Effector CD8-positive, alpha-beta T cell (primary cell): ENCODE measurements around the gene HMG20A.

Experiments
- DNase-seq: peaks from one replicate; lab custom pipeline; 2025; lab: John Stamatoyannopoulos, UW

The HMG20A gene

DNA sequence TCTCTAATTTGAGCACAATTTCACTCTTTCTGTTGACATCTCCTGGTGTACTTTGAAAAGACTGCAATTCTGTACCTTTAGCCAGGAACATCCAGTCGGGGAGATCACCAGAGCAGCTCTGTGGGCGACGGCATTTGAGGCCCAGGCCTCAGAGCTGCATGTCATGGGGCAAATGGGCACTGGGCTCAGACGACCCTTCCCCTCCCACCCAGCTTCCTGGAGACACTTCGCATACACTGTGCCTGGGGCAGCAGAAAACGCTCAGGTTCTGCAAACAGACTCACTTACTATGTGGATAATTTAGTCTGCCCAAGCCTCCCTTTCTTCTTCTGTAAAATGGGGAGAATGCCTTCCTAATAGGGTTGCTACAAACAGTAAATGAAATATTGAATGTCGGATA is 96.9 kb downstream of the HMG20A start:
- no peak for DNase-seq

DNA sequence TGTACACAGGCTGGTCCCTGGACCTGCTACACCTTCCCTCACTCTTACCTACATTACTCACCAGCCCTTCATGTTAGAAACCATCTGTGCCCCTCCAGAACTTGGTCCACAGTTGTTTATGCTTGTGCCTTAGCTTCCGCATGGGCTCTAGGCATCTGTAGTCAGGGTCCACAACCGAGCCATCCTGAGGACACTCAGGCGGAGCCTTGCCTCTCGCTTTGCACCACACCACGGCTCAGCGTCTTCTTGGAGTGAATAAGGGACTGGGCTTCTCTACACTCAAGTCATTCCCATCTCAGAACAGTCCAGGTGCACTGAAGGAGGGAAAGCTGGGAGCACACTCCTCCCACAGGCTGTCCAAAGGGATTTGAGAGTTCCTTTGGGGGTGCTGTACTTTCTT is 97.8 kb downstream of the HMG20A start:
- no peak for DNase-seq

DNA sequence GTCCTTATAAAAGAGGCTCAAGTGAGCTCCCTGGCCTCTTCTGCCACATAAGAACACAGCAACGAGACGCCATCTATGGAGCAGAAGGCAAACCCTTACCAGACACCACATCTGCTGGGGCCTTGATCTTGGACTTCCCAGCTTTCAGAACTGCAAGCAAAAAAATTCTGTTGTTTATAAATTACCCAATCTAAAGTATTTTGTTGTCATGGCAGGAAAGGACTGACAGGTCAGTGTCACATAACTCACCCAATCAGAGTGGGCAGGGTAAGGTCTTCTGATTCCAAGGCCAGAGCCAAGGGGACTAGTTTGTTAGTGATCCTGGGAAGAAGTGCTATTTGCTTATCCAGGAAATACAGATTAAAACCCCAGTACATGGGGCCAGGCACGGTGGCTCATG is 98.9 kb downstream of the HMG20A start:
- DNase-seq, result no peak

DNA sequence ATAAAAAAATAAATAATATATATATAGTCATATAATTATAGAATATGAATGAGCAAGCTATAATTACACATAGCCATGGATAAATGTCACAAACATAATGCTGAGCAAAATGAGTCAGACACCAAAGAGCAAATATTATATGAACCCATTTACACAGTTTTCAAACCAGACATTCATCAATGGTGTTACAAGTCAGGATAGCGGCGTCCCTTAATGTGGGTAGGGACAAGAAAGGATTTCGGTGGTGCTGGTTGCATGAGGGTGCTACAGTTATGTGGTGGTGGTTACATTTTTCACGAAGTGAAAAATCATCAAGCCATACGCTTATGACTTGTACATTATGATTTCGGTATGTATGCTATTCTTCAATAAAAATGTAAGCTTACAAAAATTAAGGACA is 100.5 kb downstream of the HMG20A start:
- DNase-seq, result no peak

DNA sequence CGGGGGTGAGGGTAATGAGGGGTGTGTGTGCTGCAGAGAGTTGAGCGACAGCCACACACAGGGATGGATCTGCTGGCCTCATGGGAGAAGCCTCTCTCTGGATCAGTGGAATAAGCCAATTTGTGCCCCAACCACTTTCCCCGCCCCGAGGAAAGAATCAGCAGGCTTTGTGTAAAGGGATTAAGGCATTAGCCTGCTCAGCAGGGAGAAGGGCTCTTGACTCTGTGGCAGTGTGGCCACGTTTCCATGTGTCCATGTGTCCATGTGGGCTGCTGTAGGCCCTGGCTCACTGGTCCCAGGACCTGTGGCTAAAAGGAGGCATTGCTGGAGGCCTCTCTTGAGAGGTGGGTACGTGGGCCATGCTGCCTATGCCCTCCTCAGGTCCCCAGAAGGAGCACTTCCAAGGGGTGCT is 104.7 kb downstream of the HMG20A start:
- DNase-seq, result no peak

DNA sequence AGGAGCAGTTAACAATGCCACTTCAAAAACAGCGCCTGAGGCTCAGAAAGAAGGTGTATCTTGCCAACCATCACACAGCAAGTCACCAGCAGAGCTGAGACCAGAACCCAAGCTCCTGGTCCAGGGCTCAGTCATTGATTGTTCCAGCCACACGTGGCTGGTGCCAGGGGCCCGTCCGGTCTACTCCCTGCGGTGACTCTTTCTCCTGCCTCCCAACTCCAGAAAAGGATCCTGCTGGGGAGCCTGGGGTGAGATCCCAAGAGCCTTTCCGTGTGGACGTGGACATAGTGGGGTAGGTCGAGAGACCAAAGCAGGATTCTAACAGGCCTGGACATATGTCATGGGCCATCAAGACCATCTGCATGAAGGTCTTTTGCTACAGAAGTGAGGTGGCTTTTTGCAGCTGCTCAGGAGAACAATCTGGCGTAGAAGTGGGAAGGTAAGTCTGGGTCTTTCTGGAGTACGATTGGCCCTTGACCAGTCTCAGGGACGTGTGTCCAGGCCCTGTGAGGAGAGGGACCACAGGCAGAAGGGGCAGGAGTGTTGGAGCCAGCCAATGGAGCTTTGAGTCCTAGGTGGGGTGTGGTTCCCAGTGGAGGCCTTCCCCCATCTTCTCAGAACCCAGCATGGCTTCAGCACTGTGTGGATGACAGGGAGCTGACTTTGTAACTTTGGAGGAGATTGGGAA is 105.4 kb downstream of the HMG20A start:
- DNase-seq, result no peak

DNA sequence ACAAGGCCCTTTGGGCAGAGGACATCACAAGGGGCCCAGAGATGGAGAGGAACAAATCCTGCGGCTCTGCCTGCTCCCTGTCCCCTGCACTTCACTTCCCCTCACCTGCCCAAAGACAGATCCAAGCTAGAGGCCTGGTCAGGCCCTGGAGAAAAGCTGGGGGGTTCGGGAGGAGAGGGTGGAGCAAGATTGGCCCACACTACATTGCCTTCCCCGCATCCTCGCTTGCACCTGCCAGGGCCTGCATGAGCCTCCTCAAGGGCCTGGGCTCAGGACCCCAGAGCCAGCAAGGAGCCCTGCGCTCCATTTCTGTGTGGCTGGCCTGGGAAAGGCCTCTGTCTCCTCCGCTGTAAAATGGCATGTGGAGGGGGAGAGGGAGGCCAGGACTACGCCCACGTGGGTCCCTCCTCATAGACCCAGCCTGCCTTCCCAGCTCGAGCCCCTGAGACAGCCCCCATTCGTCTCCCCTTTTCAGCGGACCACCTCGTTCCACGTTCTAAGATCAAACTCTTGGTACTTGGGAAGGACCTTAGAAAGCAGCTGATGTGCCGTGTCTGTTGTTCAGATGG is 106.0 kb downstream of the HMG20A start:
- no peak for DNase-seq

DNA sequence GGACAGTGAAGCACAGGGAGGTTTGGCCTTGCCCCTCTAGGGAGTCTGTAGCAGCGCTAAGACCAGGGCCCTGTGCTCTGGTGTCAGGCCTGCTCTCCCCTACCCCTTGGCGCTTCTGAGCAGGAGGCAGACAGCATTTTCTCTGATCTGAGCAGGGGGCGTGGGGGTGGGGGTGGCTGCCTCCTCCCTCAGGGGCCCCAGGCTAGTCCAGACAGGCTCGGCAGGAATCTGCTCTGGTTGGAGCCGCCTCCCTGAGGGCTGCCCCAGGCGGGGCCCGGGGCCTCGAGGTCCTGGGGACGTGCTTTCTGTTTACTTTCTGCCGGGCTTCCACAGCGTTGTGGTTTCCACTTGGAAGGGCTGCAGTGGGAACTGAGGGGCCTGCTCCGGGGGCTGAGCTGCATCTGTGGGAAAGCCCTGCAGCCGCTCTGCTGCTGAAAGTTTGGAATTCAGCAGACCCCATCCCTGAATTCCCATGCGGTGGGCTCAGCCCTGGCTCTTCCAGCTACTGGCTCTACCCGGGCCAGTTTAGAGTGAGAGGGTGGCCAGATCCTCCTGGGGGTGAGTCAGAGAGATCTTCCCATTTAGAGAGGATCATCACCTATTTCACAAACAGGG is 106.6 kb downstream of the HMG20A start:
- DNase-seq, result no peak

DNA sequence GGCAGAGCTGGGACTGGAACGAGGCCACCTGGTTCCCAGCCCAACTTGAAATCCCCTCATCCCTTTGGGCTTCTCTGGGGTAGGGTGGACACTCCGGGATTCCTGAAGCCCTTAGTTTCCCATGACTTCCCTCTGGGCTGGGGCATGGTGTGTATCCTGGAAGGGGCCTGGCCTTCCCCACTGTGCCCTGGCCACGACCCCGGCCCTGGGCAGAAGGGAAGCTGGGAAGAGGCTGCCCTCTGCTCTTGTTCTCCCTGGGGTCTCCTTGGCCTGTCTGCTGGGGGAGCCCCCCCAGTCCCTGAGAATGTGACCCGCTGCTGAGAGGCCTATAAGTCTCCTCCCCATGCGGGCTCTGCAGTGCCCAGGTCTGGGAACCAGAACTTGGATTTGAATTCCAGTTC is 107.1 kb downstream of the HMG20A start:
- no peak for DNase-seq

DNA sequence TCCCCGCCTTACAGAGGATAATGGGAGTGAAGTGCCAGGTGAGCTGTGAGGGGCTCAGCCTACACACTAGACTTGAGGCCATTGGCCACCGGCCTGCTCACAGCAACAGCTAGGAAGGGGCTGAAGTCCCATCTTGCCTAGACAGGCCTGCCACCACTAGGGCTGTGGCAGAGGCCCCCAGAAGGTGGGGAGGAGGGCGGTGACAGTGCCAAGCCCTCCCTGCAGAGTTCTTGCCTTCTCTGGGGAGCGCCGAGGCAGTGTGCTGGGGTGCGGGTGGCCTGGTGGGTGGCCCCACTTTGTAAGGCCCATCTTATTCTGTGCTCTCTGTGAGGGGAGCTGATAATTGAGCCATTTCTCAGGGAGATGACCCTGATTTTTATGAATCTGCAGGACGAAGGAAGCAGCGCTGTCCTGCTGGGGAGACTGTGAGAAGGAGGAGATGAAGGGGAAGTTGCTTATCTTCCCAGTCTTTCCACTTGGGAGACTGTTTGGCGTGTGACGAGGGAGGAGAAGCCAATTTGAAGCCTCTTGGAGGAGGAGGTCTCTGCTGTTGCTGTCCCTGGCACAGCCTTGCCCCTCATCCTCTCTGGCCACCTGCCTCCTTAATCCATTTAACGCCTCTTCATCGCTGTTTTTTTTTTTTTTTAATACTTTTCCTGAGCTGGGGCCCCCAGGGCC is 107.7 kb downstream of the HMG20A start:
- no peak for DNase-seq

DNA sequence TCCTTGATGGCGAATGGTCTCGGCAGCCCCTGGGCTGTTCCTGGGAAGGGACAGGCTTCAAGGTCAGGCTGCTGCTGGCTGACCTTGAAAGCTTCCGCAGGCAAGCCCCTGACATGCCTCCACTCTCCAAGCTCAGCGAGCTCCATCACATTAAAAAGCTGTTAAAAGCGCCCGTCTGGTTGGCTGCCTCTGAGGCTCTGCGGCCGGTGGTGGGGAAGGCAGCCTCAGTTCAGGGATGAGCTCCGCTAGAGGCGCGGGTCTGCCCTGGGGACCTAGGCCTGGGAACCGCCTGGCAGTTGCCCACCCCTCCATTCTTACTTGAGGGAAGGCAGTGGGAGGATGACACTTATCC is 108.3 kb downstream of the HMG20A start:
- DNase-seq, result no peak

DNA sequence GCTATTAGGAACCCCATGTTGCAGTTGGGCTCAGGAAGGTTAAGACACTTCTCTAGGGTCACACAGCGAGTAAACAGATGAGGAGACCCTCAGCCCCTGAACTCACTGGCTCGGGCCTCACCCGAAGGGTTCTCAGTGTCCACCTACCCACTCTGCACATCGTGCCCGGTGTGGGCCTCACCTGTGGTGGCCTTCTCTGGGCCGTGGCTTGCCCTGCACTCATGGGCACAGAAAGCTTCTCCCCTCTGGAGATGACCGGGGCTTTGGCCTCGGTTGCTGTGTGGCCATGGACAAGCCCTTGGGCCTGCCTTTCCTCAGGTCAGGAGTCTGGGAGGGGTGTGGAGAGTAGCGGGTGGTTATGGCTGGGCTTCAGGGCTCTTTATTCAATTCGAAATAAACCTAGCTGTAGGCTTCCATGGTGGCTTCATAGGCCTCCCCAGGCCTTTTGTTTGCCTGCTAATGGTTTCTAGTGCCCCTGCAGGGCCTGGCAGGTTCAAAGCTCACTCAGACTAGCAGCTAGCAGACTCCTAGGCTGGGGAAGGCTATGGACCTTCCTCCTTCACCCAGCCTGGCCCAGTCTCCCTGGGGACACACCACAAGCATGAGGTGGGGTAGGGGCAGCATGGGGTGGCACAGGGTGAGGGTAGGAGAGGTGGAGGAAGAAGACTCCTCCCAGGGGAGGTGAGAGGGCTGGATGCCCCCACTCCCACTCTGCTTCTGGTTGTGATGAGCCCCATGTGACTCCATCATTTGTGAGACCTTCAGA is 108.9 kb downstream of the HMG20A start:
- DNase-seq, result no peak

DNA sequence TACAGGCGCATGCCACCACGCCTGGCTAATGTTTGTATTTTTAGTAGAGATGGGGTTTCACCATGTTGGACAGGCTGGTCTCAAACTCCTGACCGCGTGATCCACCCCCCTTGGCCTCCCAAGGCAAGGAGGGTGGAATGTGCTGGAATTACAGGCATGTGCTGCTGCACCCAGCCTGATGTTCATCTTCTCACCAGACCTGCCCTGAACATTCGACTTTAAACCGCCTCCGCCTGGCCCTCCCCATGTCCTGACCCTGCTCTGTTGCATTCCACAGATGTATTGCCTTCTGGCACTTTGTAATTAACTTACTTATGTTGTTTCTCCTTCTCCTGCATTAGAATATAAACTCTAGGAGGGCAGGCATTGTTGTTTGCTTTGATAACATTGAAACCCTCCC is 109.9 kb downstream of the HMG20A start:
- no peak for DNase-seq

DNA sequence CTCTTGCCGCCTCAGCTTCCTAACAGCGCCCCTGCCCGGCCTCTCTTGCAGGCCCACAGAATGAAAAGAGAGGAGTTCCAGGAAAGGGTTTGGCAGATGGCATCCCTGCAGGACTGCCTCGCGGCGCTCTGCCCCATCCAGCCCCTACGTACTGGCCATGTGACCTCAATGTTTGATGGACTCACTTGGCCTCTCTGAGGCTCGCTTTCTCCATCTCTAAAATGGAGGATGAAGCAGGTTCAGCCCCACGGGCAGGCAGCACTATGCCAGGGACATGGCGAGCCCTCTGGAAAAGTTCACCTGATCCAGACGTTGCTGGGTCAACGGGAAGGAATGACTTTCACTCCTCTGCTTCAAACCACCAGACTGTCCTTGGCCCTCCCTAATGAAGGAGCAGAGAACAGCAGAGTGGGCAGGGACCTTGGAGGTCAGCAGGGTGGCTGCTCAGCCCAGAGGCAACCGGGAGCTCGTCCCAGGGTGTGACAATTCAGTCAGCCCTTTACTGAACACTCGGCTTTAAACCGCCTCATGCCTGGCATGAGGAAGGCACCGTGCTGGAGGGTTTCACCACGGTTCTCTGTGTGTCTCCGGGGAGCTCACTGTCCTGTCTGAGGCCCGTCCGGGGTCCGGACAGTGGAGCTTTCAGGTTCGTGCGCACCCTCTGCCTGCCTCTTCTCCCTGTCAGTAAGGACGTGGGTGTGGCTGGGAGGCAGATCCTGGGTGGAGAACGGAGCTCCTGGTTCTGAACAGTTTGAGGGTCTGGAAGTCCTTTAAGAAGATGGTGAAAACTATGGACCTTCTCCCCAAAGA is 110.7 kb downstream of the HMG20A start:
- DNase-seq, result no peak

DNA sequence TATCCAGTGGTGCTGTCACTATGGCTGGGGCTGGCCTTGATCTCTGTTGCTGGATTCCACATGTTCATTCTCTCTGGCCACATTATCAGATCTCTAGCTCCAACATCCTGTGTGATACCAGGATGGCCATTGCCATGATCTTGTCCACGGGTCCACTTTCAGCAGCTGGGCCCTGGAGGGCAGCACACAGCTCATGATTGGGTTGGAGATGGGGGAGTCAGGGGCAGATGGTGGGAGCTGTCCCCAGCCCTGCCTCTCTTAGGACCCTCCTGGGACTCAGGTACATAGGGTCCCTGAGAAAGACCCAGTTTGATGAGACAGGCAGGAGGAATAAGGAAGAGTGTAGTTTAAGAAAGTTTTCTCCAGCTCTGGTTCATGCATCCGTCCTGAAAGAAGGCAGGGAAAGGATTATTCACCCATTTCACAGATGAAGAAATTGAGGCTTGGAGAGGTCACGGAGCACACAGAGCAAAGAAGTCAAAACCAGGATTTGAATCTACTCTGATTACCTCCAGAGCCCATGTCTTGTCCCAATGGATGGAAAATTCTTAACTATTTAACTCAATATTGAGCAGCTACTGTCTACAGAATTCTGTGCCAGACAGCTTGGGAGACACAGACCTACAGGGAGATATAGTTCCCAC is 111.5 kb downstream of the HMG20A start:
- no peak for DNase-seq

DNA sequence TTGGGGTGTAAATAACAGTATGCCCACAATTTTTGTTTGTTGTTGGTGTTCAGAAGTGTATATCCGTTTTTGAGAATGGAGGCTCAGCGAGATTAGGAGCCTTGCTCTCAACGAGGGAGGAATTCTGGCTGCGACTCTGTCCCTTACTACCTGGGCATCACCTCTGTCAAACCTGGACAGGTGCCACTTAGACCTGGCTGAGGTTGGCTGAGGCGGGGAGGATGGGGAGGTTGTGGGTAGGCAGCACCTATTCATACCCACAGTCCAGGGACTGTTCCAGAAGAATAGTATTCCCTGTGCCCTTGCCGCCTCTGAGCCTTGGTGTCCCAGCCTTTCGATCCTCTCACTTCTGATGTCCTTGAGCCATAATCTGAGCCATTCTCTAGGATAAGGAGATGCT is 112.2 kb downstream of the HMG20A start:
- DNase-seq, result no peak

DNA sequence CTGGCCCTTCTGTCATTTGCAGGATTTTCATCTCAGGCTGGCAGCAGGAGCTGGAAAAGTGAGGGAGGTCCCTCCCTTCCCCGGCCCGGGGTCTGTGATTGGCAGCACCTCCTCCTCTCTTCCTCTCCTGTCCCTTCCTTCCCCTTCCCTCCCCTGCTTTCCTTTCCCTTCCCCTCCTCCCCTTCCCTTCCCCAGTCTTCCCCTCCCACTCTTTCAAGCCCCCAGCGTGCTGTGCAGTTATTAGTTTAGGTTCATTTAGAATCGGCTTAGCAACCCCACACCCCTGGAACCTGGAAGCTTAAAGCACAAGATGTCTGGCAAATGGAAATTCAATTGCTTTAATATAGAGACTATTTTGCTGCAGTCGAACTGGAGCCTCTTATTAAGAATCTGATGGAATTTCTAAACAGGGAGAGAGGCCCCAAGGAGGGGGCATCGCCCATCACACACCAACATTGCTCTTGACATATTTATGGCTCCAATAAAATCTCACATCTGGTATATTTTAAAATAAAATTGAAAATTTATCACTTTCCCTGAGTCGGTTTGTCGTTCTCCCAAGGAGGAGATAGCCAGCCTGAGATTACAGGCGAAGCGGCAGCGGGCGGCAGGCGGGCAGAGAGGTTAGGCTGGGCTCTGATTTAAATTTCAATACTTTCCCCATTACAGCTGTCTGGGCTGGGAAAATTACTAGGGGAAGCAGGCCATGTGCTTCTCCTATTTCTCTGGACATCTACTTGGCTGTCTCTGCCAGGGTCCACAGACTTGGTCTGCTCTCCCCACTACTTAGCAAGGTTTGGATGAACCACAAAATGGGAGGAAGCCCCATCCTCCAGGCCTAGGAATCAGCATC is 113.1 kb downstream of the HMG20A start:
- DNase-seq, result no peak
